Kidney (tissue), 14 donors: ENCODE results near the gene SCN5A. TPM values are rescaled to one million over a fixed set of nuclear protein-coding genes. Genes with fewer than 3 reads are reported as not detected.

ENCODE experiments used
- DNase-seq, 5 donors: peaks; one replicate each; pipeline ENCODE4 v3.0.0-alpha.2; 2013 to 2020
- FAIRE-seq: peaks from 2 replicates; lab custom pipeline; 2012; peaks lifted over from hg19 to GRCh38; lab: Jason Lieb, UNC
- H3K27ac ChIP-seq, 2 donors: one replicate each; pipeline ENCODE4 v1.7.0; 2013; ENCODE audit warnings: low read depth in 2 of 2, low read length in 2 of 2, inconsistent platforms in 1 of 2
- H3K27me3 ChIP-seq: one replicate; pipeline ENCODE4 v1.7.1; 2013; ENCODE audit warnings: low read length, inconsistent platforms; ENCODE audit not compliant: control insufficient read depth, insufficient read depth
- H3K36me3 ChIP-seq, 3 donors: one replicate each; pipeline versions ENCODE4 v1.7.0 to v1.7.1; 2013; ENCODE audit warnings: low read length in 3 of 3, control low read depth in 1 of 3, inconsistent platforms in 1 of 3; ENCODE audit not compliant: insufficient read depth in 3 of 3, control insufficient read depth in 2 of 3
- H3K4me1 ChIP-seq, 3 donors: one replicate each; pipeline versions ENCODE4 v1.7.0 to v1.7.1; 2013; ENCODE audit warnings: low read length in 3 of 3, inconsistent platforms in 1 of 3, low read depth in 1 of 3; ENCODE audit not compliant: control insufficient read depth in 2 of 3, insufficient read depth in 2 of 3
- H3K4me3 ChIP-seq, 3 donors: one replicate each; pipeline versions ENCODE4 v1.7.0 to v1.8.1; 2013; ENCODE audit warnings: low read length in 3 of 3, control low read depth in 1 of 3, inconsistent platforms in 1 of 3
- H3K9ac ChIP-seq, 3 donors: one replicate each; pipeline versions ENCODE4 v1.7.0 to v1.7.1; 2013; ENCODE audit warnings: low read length in 3 of 3, control low read depth in 1 of 3, inconsistent platforms in 1 of 3
- H3K9me3 ChIP-seq, 3 donors: one replicate each; pipeline versions ENCODE4 v1.7.0 to v1.7.1; 2013; ENCODE audit warnings: low read length in 3 of 3, control low read depth in 1 of 3, inconsistent platforms in 1 of 3; ENCODE audit not compliant: control insufficient read depth in 2 of 3, insufficient read depth in 1 of 3
- intact Hi-C: fragments of 100-400 bp; cut with DNase I; formaldehyde crosslinking; loops from one replicate; pipeline ENCODE4 v1.11.1; 2022
- polyA plus RNA-seq: library from polyadenylated mRNA; stranded (reverse); fragments of 350-450 nt; fragmentation: Illumina TruSeq; extraction: RNeasy Lipid Tissue Mini Kit (QIAGEN cat#74804); gene quantifications from one replicate; pipeline ENCODE4 v1.2.3, GENCODE V29; 2014; ENCODE audit warnings: low read depth, low replicate concordance; ENCODE audit not compliant: insufficient read depth
- total RNA-seq: library from RNA; stranded (reverse); fragmentation: NEBNext Ultra II Directional; extraction: Animal tissue kit (Norgen Biotek cat#: 25700); gene quantifications from one replicate; pipeline ENCODE4 v1.2.1, GENCODE V29; 2021
- TF ChIP-seq, protein P1 (sequence below): IDR thresholded peaks from 3 replicates; pipeline ENCODE4 v1.5.1; 2012; ENCODE audit warnings: mild to moderate bottlenecking, moderate library complexity, borderline replicate concordance; ENCODE audit not compliant: insufficient read depth; ENCODE audit errors: extremely low read depth
- donor health status: control.
- donor health status: control.
- donor health status: control.
- donor health status: control.
- donor health status: control.
- donor health status: DM: yes; HTN: yes; CAD: no.
- donor health status: Normal renal cell carcinoma (clear cell type).

SCN5A gene
- total and polyA plus RNA-seq, 2 donors from 2014 or later = 0.06 to 0.72 TPM

DNA sequence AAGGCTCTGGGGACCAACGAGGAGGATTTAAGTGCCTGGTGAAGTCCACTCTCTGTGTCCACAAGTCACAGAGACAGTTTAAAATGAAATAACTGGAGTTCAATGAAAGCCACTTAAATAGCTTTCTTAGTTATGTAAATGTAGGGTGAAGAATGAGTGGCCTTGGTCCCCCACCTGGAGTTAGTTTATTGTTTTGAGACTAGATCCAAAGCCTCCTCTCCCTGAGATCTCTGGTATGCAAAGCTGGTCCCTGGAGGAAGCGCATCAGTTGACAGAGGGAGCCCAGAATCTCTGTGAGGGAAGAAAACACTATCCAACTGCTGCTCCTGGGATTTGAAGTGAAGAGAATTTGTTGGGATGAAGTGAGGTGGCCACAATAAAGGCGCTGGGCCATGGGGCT is 112.8 kb downstream of the SCN5A start:
- intact Hi-C loops = no loop called here
- FAIRE-seq (no peak), DNase-seq (no peak)
- H3K27ac ChIP-seq = no peak overlapping the region
- TF ChIP-seq, protein P1, sequence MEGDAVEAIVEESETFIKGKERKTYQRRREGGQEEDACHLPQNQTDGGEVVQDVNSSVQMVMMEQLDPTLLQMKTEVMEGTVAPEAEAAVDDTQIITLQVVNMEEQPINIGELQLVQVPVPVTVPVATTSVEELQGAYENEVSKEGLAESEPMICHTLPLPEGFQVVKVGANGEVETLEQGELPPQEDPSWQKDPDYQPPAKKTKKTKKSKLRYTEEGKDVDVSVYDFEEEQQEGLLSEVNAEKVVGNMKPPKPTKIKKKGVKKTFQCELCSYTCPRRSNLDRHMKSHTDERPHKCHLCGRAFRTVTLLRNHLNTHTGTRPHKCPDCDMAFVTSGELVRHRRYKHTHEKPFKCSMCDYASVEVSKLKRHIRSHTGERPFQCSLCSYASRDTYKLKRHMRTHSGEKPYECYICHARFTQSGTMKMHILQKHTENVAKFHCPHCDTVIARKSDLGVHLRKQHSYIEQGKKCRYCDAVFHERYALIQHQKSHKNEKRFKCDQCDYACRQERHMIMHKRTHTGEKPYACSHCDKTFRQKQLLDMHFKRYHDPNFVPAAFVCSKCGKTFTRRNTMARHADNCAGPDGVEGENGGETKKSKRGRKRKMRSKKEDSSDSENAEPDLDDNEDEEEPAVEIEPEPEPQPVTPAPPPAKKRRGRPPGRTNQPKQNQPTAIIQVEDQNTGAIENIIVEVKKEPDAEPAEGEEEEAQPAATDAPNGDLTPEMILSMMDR = no peak
- no peaks in the 10 kb centered on the region for H3K9me3 ChIP-seq
- H3K27me3 ChIP-seq = no peaks in the 10 kb centered on the region
- H3K4me1 ChIP-seq = no peaks in the 10 kb centered on the region
- no peak overlapping the region for H3K4me3 ChIP-seq
- H3K36me3 ChIP-seq = no peaks in the 10 kb centered on the region
- H3K9ac ChIP-seq = no peak overlapping the region

DNA sequence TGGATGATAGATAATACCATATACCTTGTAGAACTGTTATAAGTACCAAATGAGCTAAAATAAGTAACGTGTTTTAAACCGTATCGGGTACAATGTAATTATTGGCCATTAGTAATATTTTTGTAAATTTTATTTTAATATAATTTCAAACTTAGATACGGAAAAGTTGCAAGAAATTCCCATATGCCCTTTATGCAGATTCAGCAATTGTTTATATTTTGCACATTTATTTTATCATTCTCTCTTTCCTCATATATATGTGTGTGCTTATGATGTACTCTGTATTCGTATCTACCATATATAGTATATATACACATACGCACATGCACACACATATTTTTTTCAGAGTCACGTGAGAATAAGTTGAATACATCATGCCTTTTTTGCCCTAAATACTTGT is 114.9 kb downstream of the SCN5A start:
- H3K9me3 ChIP-seq = no peaks in the 10 kb centered on the region
- intact Hi-C loops = no loop called here
- H3K9ac ChIP-seq = no peak overlapping the region
- no peaks in the 10 kb centered on the region for H3K36me3 ChIP-seq
- H3K27me3 ChIP-seq = no peaks in the 10 kb centered on the region
- FAIRE-seq (no peak), DNase-seq (no peak)
- TF ChIP-seq, protein P1 = no peak
- no peak overlapping the region for H3K4me3 ChIP-seq
- H3K4me1 ChIP-seq = no peaks in the 10 kb centered on the region
- H3K27ac ChIP-seq = no peak overlapping the region

DNA sequence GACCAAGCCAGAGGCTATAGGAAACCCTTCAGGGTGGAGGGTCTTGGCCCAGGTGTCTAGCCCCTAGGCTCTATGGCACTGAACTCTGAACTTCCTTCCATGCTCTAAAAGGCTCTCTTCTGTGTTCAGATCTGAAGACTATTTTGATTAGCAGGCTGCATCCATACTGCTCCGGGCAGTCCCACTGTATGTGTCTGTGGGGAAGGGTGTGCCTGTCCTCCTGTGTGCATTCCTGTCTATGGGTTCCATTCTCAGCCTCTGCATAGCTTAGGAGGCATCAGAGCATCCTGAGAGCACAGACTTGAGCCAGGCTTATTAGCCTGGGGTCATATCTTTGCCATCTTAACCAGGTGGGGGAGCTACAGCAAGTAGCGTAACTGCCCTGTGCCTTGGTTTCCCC is 115.3 kb downstream of the SCN5A start:
- intact Hi-C loops = no loop called here
- H3K4me1 ChIP-seq = no peaks in the 10 kb centered on the region
- H3K27me3 ChIP-seq = no peaks in the 10 kb centered on the region
- no peak overlapping the region for H3K27ac ChIP-seq
- no peak overlapping the region for H3K4me3 ChIP-seq
- DNase-seq = no peak
- H3K9ac ChIP-seq = no peak overlapping the region
- no peaks in the 10 kb centered on the region for H3K36me3 ChIP-seq
- TF ChIP-seq, protein P1 = no peak
- FAIRE-seq = no peak
- no peaks in the 10 kb centered on the region for H3K9me3 ChIP-seq

DNA sequence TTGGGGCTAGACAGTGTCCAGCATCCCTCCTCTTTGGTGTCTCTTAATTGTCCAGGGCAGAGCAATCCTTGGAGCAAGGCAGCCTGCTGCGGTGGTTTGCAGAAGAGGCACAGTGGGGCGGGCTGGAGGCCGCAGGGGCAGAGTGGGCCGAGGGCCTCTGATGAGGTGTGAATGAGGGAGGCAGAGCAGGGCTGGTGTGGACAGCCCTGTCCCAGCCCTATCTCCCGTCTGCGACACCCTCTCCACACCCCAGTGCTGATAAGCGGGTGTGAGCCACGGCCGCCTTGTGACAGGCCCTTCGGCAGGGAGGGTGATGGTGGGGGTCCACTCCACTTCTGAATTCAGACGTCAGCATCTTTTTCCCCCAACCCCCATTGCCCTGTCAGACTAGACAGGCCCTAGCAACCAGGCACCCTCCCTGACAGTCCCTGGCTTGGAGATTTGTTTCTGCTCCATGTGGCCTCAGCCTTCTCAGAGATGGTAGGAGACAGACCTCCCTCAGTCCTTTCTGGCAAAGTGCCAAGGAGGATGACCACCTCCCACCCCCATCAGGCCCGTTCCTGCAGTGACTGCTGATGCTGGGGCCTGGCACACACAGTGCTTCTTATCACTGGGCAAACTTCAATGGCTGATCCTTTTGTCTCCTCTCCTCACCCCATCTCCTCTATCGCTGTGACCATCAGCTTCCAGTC is 116.1 kb downstream of the SCN5A start:
- Histone ChIP-seq H3K4me1 (no peaks in the 10 kb centered on the region), H3K27me3 (no peaks in the 10 kb centered on the region), H3K36me3 (no peaks in the 10 kb centered on the region), H3K9me3 (no peaks in the 10 kb centered on the region), H3K4me3 (no peak overlapping the region), H3K9ac (no peak overlapping the region), H3K27ac (no peak overlapping the region)
- TF ChIP-seq, protein P1 = no peak
- DNase-seq (no peak), FAIRE-seq (no peak)
- intact Hi-C loops = no loop called here
